Measurements from ENCODE around the gene ANKS1A. TPM values are rescaled to one million over a fixed set of nuclear protein-coding genes. Genes with fewer than 3 reads are reported as not detected.

ANKS1A gene
- total RNA-seq, 2 donors from 2014 or later: 34.9 to 36.4 TPM

- no peak overlapping the region for H3K9ac ChIP-seq (ENCODE audit: extremely low read depth, low read length, poor library complexity, severe bottlenecking)
- Mint-ChIP-seq H3K9me3 (no peaks in the 10 kb centered on the region), H3K4me1 (peaks cover 27% of the 10 kb centered on the region), H3K27me3 (ENCODE audit: insufficient read depth) (no peaks in the 10 kb centered on the region), H3K27ac (no peak overlapping the region), H3K4me3 (no peak overlapping the region), H3K36me3 (ENCODE audit: low read depth) (no peaks in the 10 kb centered on the region)
- no peaks in the 10 kb centered on the region for H3K27me3 ChIP-seq (ENCODE audit: control insufficient read depth, insufficient read depth, low read length, poor library complexity, severe bottlenecking)
- H3K9me3 ChIP-seq (ENCODE audit: control insufficient read depth, low read length): no peaks in the 10 kb centered on the region
- WGBS, 2 experiments (ENCODE audit: insufficient coverage in 1 of 2, insufficient read length in 1 of 2): 74 to 77% methylated on average over 2 to 4 of the region's 4 CpGs
- no peak overlapping the region for H3K4me3 ChIP-seq (ENCODE audit: low read length)
- no peaks in the 10 kb centered on the region for H3K4me1 ChIP-seq (ENCODE audit: control insufficient read depth, insufficient read depth, low read length)
- H3K27ac ChIP-seq (ENCODE audit: low read depth, low read length): no peak overlapping the region
- no peaks in the 10 kb centered on the region for H3K36me3 ChIP-seq (ENCODE audit: control insufficient read depth, insufficient read depth, low read length)
- DNase-seq: no peak
- TF ChIP-seq CTCF (conservative IDR thresholded peaks at IDR 0.05): no peak
These were observed 62.7 kb downstream of the ANKS1A start for GRCh38 chr6:34951731-34952130.

GRCh38 chr6:34953061-34954025, 64.3 kb downstream of the ANKS1A start:
- 83 to 94% methylated on average over 2 of the region's 2 CpGs for WGBS, 2 experiments (ENCODE audit: insufficient coverage in 1 of 2, insufficient read length in 1 of 2)

GRCh38 chr6:34955442-34955841, 66.4 kb downstream of the ANKS1A start:
- Histone ChIP-seq H3K4me3 (ENCODE audit: low read length) (no peak overlapping the region), H3K9me3 (ENCODE audit: control insufficient read depth, low read length) (no peaks in the 10 kb centered on the region), H3K9ac (ENCODE audit: extremely low read depth, low read length, poor library complexity, severe bottlenecking) (no peak overlapping the region), H3K36me3 (ENCODE audit: control insufficient read depth, insufficient read depth, low read length) (no peaks in the 10 kb centered on the region), H3K4me1 (ENCODE audit: control insufficient read depth, insufficient read depth, low read length) (no peaks in the 10 kb centered on the region), H3K27ac (ENCODE audit: low read depth, low read length) (no peak overlapping the region), H3K27me3 (ENCODE audit: control insufficient read depth, insufficient read depth, low read length, poor library complexity, severe bottlenecking) (no peaks in the 10 kb centered on the region)
- no peak overlapping the region for H3K4me3 Mint-ChIP-seq
- no peaks in the 10 kb centered on the region for H3K27me3 Mint-ChIP-seq (ENCODE audit: insufficient read depth)
- H3K27ac Mint-ChIP-seq: no peak overlapping the region
- DNase-seq: no peak
- no peak for TF ChIP-seq CTCF (conservative IDR thresholded peaks at IDR 0.05)
- peaks cover 19% of the 10 kb centered on the region for H3K4me1 Mint-ChIP-seq
- H3K36me3 Mint-ChIP-seq (ENCODE audit: low read depth): no peaks in the 10 kb centered on the region
- no peaks in the 10 kb centered on the region for H3K9me3 Mint-ChIP-seq
- WGBS, 2 experiments (ENCODE audit: insufficient coverage in 1 of 2, insufficient read length in 1 of 2): 67 to 92% methylated on average over 1 to 3 of the region's 3 CpGs

More at GRCh38 chr6:34953061-34954025, 64.3 kb downstream of the ANKS1A start:
- H3K9me3 ChIP-seq (ENCODE audit: control insufficient read depth, low read length): no peaks in the 10 kb centered on the region
- H3K27ac ChIP-seq (ENCODE audit: low read depth, low read length): no peak overlapping the region
- no peak overlapping the region for H3K4me3 ChIP-seq (ENCODE audit: low read length)
- H3K4me1 Mint-ChIP-seq: peaks cover 25% of the 10 kb centered on the region
- H3K27ac Mint-ChIP-seq: peak overlapping the region; percentile 32
- no peaks in the 10 kb centered on the region for H3K4me1 ChIP-seq (ENCODE audit: control insufficient read depth, insufficient read depth, low read length)
- DNase-seq: no peak
- H3K36me3 ChIP-seq (ENCODE audit: control insufficient read depth, insufficient read depth, low read length): no peaks in the 10 kb centered on the region
- no peaks in the 10 kb centered on the region for H3K27me3 ChIP-seq (ENCODE audit: control insufficient read depth, insufficient read depth, low read length, poor library complexity, severe bottlenecking)
- no peaks in the 10 kb centered on the region for H3K27me3 Mint-ChIP-seq (ENCODE audit: insufficient read depth)
- H3K9me3 Mint-ChIP-seq: no peaks in the 10 kb centered on the region
- TF ChIP-seq CTCF (conservative IDR thresholded peaks at IDR 0.05): no peak
- no peaks in the 10 kb centered on the region for H3K36me3 Mint-ChIP-seq (ENCODE audit: low read depth)
- H3K9ac ChIP-seq (ENCODE audit: extremely low read depth, low read length, poor library complexity, severe bottlenecking): no peak overlapping the region
- H3K4me3 Mint-ChIP-seq: no peak overlapping the region

All from endodermal cell (in vitro differentiated cells).